GM23338 (cell line): ENCODE results near the gene CPXM2.

Source experiments
- CREB1 ChIP-seq: fragments of 250-450 bp; sonication (Bioruptor Pico); IDR thresholded peaks from 2 replicates; pipeline ENCODE4 v1.5.0; 2020; ENCODE audit warnings: low read depth, mild to moderate bottlenecking, moderate library complexity
- CTCF ChIP-seq, 2 experiments: fragments of 200-600 bp in 1 of 2; sonication (generic) in 1 of 2; conservative IDR thresholded peaks; 2 replicates each; pipeline versions ENCODE4 v1.5.1 to v1.6.1; 2016 to 2017; ENCODE audit warnings: antibody characterized with exemption in 2 of 2, low read depth in 2 of 2, mild to moderate bottlenecking in 2 of 2, moderate library complexity in 1 of 2
- ETS1 ChIP-seq: IDR thresholded peaks from 2 replicates; pipeline ENCODE4 v1.6.1; 2016; ENCODE audit warnings: antibody characterized with exemption
- EZH2 ChIP-seq: fragments of 200-600 bp; sonication (generic); IDR thresholded peaks from one replicate; pipeline ENCODE4 v1.8.0; 2017; ENCODE audit warnings: antibody characterized with exemption, mild to moderate bottlenecking, low read depth; ENCODE audit not compliant: unreplicated experiment
- EZH2phosphoT487 ChIP-seq: fragments of 200-600 bp; sonication (generic); IDR thresholded peaks from one replicate; pipeline ENCODE4 v1.8.1; 2018; ENCODE audit warnings: antibody characterized with exemption; ENCODE audit not compliant: unreplicated experiment
- JUNB ChIP-seq: IDR thresholded peaks from one replicate; pipeline ENCODE4 v1.6.1; 2016; ENCODE audit warnings: antibody characterized with exemption; ENCODE audit not compliant: unreplicated experiment
- NANOG ChIP-seq: IDR thresholded peaks from 2 replicates; pipeline ENCODE4 v1.6.1; 2016; ENCODE audit warnings: antibody characterized with exemption, borderline replicate concordance
- POLR2AphosphoS5 ChIP-seq: IDR thresholded peaks from 2 replicates; pipeline ENCODE4 v1.6.1; 2016; ENCODE audit warnings: antibody characterized with exemption, low read depth
- REST ChIP-seq: IDR thresholded peaks from one replicate; pipeline ENCODE4 v1.6.1; 2018; ENCODE audit warnings: antibody characterized with exemption; ENCODE audit not compliant: unreplicated experiment
- STAT1 ChIP-seq: IDR thresholded peaks from one replicate; pipeline ENCODE4 v1.6.1; 2016; ENCODE audit warnings: antibody characterized with exemption; ENCODE audit not compliant: unreplicated experiment
- ZNF114 ChIP-seq: fragments of 250-450 bp; sonication (Bioruptor Pico); IDR thresholded peaks from 2 replicates; pipeline ENCODE4 v1.5.0; 2020; ENCODE audit warnings: mild to moderate bottlenecking, moderate library complexity
- ZNF331 ChIP-seq: fragments of 250-450 bp; sonication (Bioruptor Pico); IDR thresholded peaks from 2 replicates; pipeline ENCODE4 v1.5.0; 2020; ENCODE audit warnings: low read depth, mild to moderate bottlenecking, moderate library complexity

GRCh38 chr10:123766012-123766411 lies 125.6 kb downstream of the CPXM2 start:
- no peak for TF ChIP-seq CTCF (conservative IDR thresholded peaks at IDR 0.05; ENCODE audit: low read depth in 2 of 2)
- no peak for TF ChIP-seq EZH2phosphoT487
- TF ChIP-seq REST = no peak
- no peak for TF ChIP-seq EZH2
- no peak for TF ChIP-seq POLR2AphosphoS5
- TF ChIP-seq STAT1 = no peak
- TF ChIP-seq JUNB = no peak
- no peak for TF ChIP-seq CREB1
- TF ChIP-seq ZNF331 (CRISPR knock-in tag) = no peak
- TF ChIP-seq ZNF114 (CRISPR knock-in tag) = no peak
- no peak for TF ChIP-seq ETS1
- no peak for TF ChIP-seq NANOG
